ENCODE measurements around the gene CCR3. TPM values are rescaled to one million over a fixed set of nuclear protein-coding genes. Genes with fewer than 3 reads are reported as not detected.

The CCR3 gene
- total and polyA plus RNA-seq, 7 donors: 0.10 to 0.62 (median 0.44) TPM; not detected in 1

DNA sequence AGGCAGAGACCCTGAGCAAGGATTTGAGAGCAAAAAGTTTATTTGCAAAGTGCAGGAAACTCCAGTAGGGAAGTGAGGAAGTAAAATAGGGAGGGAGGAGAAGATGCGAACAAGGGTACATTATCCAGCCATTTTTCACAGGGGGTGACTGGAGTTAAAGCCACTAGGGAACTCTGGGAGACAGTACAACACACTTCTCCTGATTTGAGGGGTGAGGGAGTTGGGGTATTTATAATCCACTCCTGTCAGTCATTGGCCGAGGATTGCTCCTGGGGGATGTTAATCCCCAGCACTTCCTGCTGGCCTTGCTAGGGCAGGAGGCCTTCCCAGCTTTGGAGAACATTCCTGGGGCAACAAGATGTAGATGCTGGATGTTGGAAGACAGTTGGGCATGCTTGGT, 28.2 kb downstream of the CCR3 start:
- peaks cover 0 to 4% (median 0%) of the 10 kb centered on the region in 3 donors for H3K27me3 ChIP-seq (ENCODE audit: insufficient read depth in 3 of 3, low read length in 2 of 3)
- intact Hi-C loops (cut with DNase I): no loop called here
- H3K36me3 ChIP-seq (ENCODE audit: insufficient read depth in 1 of 2, low read depth in 1 of 2): no peaks in the 10 kb centered on the region
- no peak overlapping the region for H3K4me3 ChIP-seq
- H3K27ac ChIP-seq: no peak overlapping the region
- no peaks in the 10 kb centered on the region for H3K4me1 ChIP-seq
- WGBS, 3 donors: 62 to 70% (median 68%) methylated on average over 2 of the region's 2 CpGs
- no peaks in the 10 kb centered on the region for H3K9me3 ChIP-seq
- ATAC-seq (no peak), DNase-seq (no peak)
- TF ChIP-seq, protein P1, sequence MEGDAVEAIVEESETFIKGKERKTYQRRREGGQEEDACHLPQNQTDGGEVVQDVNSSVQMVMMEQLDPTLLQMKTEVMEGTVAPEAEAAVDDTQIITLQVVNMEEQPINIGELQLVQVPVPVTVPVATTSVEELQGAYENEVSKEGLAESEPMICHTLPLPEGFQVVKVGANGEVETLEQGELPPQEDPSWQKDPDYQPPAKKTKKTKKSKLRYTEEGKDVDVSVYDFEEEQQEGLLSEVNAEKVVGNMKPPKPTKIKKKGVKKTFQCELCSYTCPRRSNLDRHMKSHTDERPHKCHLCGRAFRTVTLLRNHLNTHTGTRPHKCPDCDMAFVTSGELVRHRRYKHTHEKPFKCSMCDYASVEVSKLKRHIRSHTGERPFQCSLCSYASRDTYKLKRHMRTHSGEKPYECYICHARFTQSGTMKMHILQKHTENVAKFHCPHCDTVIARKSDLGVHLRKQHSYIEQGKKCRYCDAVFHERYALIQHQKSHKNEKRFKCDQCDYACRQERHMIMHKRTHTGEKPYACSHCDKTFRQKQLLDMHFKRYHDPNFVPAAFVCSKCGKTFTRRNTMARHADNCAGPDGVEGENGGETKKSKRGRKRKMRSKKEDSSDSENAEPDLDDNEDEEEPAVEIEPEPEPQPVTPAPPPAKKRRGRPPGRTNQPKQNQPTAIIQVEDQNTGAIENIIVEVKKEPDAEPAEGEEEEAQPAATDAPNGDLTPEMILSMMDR (IDR thresholded peaks at IDR 0.05): no peak

DNA sequence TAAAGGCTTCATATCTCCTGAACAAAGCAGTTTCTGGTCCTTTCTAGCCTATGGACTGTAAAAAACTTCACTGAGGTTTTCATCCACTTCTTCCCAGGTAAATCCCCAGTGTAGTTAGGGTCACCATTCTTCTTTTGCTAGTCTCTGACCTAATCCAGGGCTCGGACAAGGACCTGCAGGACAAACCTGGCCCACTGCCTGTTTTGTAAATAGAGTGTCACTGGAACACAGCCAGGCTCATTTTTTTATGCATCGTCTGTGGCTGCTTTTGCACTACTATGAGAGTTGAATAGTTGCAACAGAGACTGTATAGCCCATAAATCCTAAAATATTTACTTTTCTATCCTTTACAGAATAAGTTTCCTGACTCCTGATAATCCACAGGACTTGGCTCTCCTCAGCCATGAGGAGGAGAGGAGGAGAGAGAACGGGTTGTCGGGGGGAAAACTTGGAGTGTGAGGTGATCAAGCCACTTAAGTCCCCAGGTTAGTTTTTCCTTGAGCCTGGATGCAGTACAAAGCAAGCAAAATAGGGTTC, 29.0 kb downstream of the CCR3 start:
- Histone ChIP-seq H3K4me3 (no peak overlapping the region), H3K36me3 (ENCODE audit: insufficient read depth in 1 of 2, low read depth in 1 of 2) (no peaks in the 10 kb centered on the region), H3K9me3 (no peaks in the 10 kb centered on the region), H3K27me3 (ENCODE audit: insufficient read depth in 3 of 3, low read length in 2 of 3) (peaks cover 0 to 4% (median 0%) of the 10 kb centered on the region in 3 donors), H3K4me1 (no peaks in the 10 kb centered on the region), H3K27ac (no peak overlapping the region)
- 34 to 46% (median 39%) methylated on average over 4 of the region's 4 CpGs for WGBS, 3 donors
- ATAC-seq (no peak), DNase-seq (no peak)
- intact Hi-C loops (cut with DNase I): no loop called here
- TF ChIP-seq, protein P1 (IDR thresholded peaks at IDR 0.05): no peak

DNA sequence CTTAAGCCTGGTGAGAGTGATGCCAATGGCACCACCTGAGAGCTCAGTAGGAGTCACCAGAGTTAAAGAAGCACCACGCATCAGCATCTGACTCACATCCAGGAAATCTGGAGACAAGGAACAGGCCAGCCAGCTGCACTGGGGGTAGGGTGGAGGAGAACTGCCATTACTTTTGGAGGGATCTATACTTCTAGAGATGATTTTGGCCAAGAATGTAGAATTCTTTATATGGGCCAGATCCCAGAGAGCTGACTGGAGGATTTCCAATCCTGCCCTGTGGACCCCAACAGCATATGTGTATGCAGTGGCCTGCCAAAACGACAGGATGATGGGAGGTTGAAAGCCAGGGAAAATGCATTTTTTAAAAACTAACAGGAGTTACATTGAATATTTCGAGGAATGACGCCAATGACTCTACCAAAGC, 29.8 kb downstream of the CCR3 start:
- TF ChIP-seq, protein P1 (IDR thresholded peaks at IDR 0.05): no peak
- intact Hi-C loops (cut with DNase I): no loop called here
- no peak for ATAC-seq

DNA sequence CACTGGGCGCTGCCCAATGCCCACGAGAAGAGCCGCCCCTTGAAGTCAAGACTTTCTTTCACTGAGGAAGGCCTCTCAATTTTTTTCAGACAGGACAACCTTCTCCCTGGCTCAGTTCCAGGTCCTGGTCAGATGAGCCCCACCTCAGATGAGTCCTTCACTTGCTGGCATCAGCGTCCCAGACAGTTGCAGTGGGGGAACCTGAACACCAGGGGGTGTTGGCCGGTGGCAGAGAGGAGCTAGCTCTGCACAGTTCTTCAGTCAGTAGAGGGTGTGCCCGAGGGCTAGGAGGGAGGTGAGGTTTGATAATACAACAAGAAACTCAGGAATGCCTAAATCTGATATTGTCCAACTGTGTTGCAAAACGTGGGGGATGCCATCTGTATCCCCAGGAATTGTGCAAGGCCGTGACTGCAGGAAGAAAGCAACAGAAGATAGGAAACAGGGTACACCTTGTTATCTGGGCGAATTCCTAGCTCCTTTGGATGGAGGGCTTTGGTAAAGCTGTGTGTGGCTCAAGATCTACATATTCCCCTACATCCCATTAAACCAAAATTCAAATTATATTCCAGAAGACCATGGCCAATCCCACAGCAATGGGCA, 34.3 kb downstream of the CCR3 start:
- intact Hi-C loops (cut with DNase I): no loop called here
- TF ChIP-seq, protein P1 (IDR thresholded peaks at IDR 0.05): peak; percentile 27
- ATAC-seq: peak in 1 of 4 donors; percentile 44
- peak in 1 of 2 donors; percentile 56 for DNase-seq
- Histone ChIP-seq H3K27ac (no peak overlapping the region), H3K4me1 (no peaks in the 10 kb centered on the region), H3K27me3 (ENCODE audit: insufficient read depth in 3 of 3, low read length in 2 of 3) (no peaks in the 10 kb centered on the region), H3K4me3 (no peak overlapping the region), H3K36me3 (ENCODE audit: insufficient read depth in 1 of 2, low read depth in 1 of 2) (no peaks in the 10 kb centered on the region), H3K9me3 (peaks cover 15% of the 10 kb centered on the region)
- 59 to 65% (median 62%) methylated on average over 9 of the region's 9 CpGs for WGBS, 3 donors

More for the DNA sequence above, 29.8 kb downstream of the CCR3 start:
- no peak for DNase-seq
- Histone ChIP-seq H3K4me1 (no peaks in the 10 kb centered on the region), H3K9me3 (no peaks in the 10 kb centered on the region), H3K4me3 (no peak overlapping the region), H3K27ac (no peak overlapping the region), H3K27me3 (ENCODE audit: insufficient read depth in 3 of 3, low read length in 2 of 3) (peaks cover 0 to 4% (median 0%) of the 10 kb centered on the region in 3 donors), H3K36me3 (ENCODE audit: insufficient read depth in 1 of 2, low read depth in 1 of 2) (no peaks in the 10 kb centered on the region)
- WGBS, 3 donors: 52 to 55% (median 54%) methylated on average over 4 of the region's 4 CpGs
